Peyer's patch (tissue), 4 donors: ENCODE data around the gene SEC14L5. TPM values are rescaled to one million over a fixed set of nuclear protein-coding genes. Genes with fewer than 3 reads are reported as not detected.

Source experiments
- DNase-seq, 3 donors: peaks; one replicate each; pipeline ENCODE4 v3.0.0-alpha.2; 2017 to 2019
- H3K27ac ChIP-seq, 4 donors: fragments of 200-600 bp; sonication (generic); one replicate each; pipeline ENCODE4 v1.5.1; 2016 to 2019
- H3K27me3 ChIP-seq, 2 donors: fragments of 200-600 bp; sonication (generic); one replicate each; pipeline ENCODE4 v1.5.1; 2019
- H3K36me3 ChIP-seq, 3 donors: fragments of 200-600 bp; sonication (generic); one replicate each; pipeline ENCODE4 v1.5.1; 2016 to 2019
- H3K4me1 ChIP-seq, 4 donors: fragments of 200-600 bp; sonication (generic); one replicate each; pipeline ENCODE4 v1.5.1; 2016 to 2019
- H3K4me3 ChIP-seq, 4 donors: fragments of 200-600 bp; sonication (generic); 1 replicate in 3 of 4; 2 replicates in 1 of 4; pipeline ENCODE4 v1.5.1; 2016 to 2019; ENCODE audit warnings: mild to moderate bottlenecking in 1 of 4
- H3K9me3 ChIP-seq, 4 donors: fragments of 200-600 bp; sonication (generic); one replicate each; pipeline ENCODE4 v1.5.1; 2016 to 2019; ENCODE audit warnings: mild to moderate bottlenecking in 1 of 4
- CTCF ChIP-seq, 6 experiments: fragments of 450-650 bp in 4 of 6; fragments of 200-600 bp in 2 of 6; sonication (generic) in 1 of 6; IDR thresholded peaks; one replicate each; pipeline ENCODE4 v1.5.1; 2017 to 2019; ENCODE audit warnings: antibody characterized with exemption in 6 of 6, mild to moderate bottlenecking in 3 of 6, moderate library complexity in 1 of 6
- POLR2A ChIP-seq, 2 donors: fragments of 450-650 bp; IDR thresholded peaks; one replicate each; pipeline ENCODE4 v1.5.1; 2017; ENCODE audit warnings: antibody characterized with exemption in 2 of 2, mild to moderate bottlenecking in 2 of 2, moderate library complexity in 2 of 2
- total RNA-seq, 4 donors: library from RNA; depleted of rRNA; stranded (reverse); fragments of >200 nt; gene quantifications; one replicate each; pipeline ENCODE4 v1.1.0, GENCODE V29; 2016

The SEC14L5 gene
- total RNA-seq, 4 donors from 2014 or later, result 0.13 to 2.0 (median 1.1) TPM

GRCh38 chr16:4980691-4981090 is 22.6 kb downstream of the SEC14L5 start:
- no peak overlapping the region for H3K27ac ChIP-seq
- H3K36me3 ChIP-seq, result no peaks in the 10 kb centered on the region
- TF ChIP-seq CTCF (IDR thresholded peaks at IDR 0.05) (no peak), POLR2A (IDR thresholded peaks at IDR 0.05) (no peak)
- no peaks in the 10 kb centered on the region for H3K9me3 ChIP-seq
- no peaks in the 10 kb centered on the region for H3K27me3 ChIP-seq
- H3K4me1 ChIP-seq, result no peaks in the 10 kb centered on the region
- no peak for DNase-seq
- H3K4me3 ChIP-seq, result no peak overlapping the region

- Histone ChIP-seq H3K27me3 (no peaks in the 10 kb centered on the region), H3K4me3 (no peak overlapping the region), H3K9me3 (no peaks in the 10 kb centered on the region), H3K4me1 (no peaks in the 10 kb centered on the region), H3K27ac (no peak overlapping the region), H3K36me3 (no peaks in the 10 kb centered on the region)
- TF ChIP-seq POLR2A (IDR thresholded peaks at IDR 0.05) (no peak), CTCF (IDR thresholded peaks at IDR 0.05) (no peak)
- DNase-seq, result peak in 1 of 3 donors; percentile 20
Measured at GRCh38 chr16:4981473-4981872, 23.3 kb downstream of the SEC14L5 start.

GRCh38 chr16:4982056-4982867 is 24.1 kb downstream of the SEC14L5 start:
- no peaks in the 10 kb centered on the region for H3K36me3 ChIP-seq

GRCh38 chr16:4984174-4984990 is 26.3 kb downstream of the SEC14L5 start:
- H3K27me3 ChIP-seq, result peaks cover 0 to 6% of the 10 kb centered on the region in 2 donors
- no peak overlapping the region for H3K27ac ChIP-seq
- H3K36me3 ChIP-seq, result no peaks in the 10 kb centered on the region
- H3K9me3 ChIP-seq, result peaks cover 0 to 10% (median 0%) of the 10 kb centered on the region in 4 donors
- no peak for DNase-seq
- H3K4me1 ChIP-seq, result peaks cover 0 to 5% (median 0%) of the 10 kb centered on the region in 4 donors
- H3K4me3 ChIP-seq, result no peak overlapping the region
- TF ChIP-seq CTCF (IDR thresholded peaks at IDR 0.05) (no peak), POLR2A (IDR thresholded peaks at IDR 0.05) (no peak)

More at GRCh38 chr16:4982056-4982867, 24.1 kb downstream of the SEC14L5 start:
- DNase-seq, result peak in 1 of 3 donors; percentile 26
- Histone ChIP-seq H3K4me1 (no peaks in the 10 kb centered on the region), H3K4me3 (no peak overlapping the region), H3K27ac (no peak overlapping the region), H3K9me3 (peaks cover 0 to 1% (median 0%) of the 10 kb centered on the region in 4 donors), H3K27me3 (peaks cover 0 to under 1% of the 10 kb centered on the region in 2 donors)
- no peak for TF ChIP-seq POLR2A (IDR thresholded peaks at IDR 0.05)

DNA sequence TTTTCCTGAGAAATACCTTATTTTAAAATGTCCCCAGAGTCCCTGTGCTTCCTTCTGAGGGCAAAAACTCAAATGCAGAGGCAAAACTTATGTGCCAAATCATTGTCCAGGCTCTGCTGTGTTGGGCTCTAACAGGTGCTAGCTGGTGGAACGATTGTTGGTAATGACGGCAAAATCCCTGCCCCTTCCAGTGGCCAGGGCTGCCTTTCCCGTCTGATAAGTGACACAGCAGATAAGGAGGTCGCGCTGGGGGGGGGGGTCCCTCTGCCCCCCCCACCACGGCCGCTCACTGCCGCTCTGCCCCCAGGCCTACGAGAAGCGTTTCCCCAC is 29.1 kb downstream of the SEC14L5 start:
- Histone ChIP-seq H3K27ac (no peak overlapping the region), H3K9me3 (peaks cover 0 to 10% (median 0%) of the 10 kb centered on the region in 4 donors), H3K4me1 (peaks cover 0 to 5% (median 0%) of the 10 kb centered on the region in 4 donors), H3K27me3 (peaks cover 0 to 6% of the 10 kb centered on the region in 2 donors), H3K4me3 (no peak overlapping the region), H3K36me3 (no peaks in the 10 kb centered on the region)
- no peak for DNase-seq
- no peak for TF ChIP-seq CTCF (IDR thresholded peaks at IDR 0.05)
- no peak for TF ChIP-seq POLR2A (IDR thresholded peaks at IDR 0.05)
